Neural crest cell (in vitro differentiated cells): ENCODE data around the gene SPHK2. TPM values are rescaled to one million over a fixed set of nuclear protein-coding genes. Genes with fewer than 3 reads are reported as not detected.
A peak's percentile ranks its signal among the peaks of the same experiment; 100 is the strongest.

Source experiments
- DNase-seq: peaks from one replicate; pipeline ENCODE4 v3.0.0; 2021; ENCODE audit warnings: low read depth, mixed read lengths, low spot score
- H3K27ac Mint-ChIP-seq: one replicate; pipeline ENCODE4 v1.8.0; 2021; ENCODE audit warnings: mild to moderate bottlenecking, mixed read lengths; ENCODE audit not compliant: unreplicated experiment
- H3K27me3 Mint-ChIP-seq: 2 replicates; pipeline ENCODE4 v1.8.0; 2021; ENCODE audit warnings: low read depth, mild to moderate bottlenecking, mixed read lengths
- H3K36me3 Mint-ChIP-seq: 2 replicates; pipeline ENCODE4 v1.8.0; 2021; ENCODE audit warnings: low read depth, mild to moderate bottlenecking, mixed read lengths
- H3K4me1 Mint-ChIP-seq: 2 replicates; pipeline ENCODE4 v1.8.0; 2021; ENCODE audit warnings: mixed read lengths
- H3K4me3 Mint-ChIP-seq: one replicate; pipeline ENCODE4 v1.8.0; 2021; ENCODE audit warnings: mild to moderate bottlenecking, mixed read lengths
- H3K9me3 Mint-ChIP-seq: 2 replicates; pipeline ENCODE4 v1.8.0; 2021; ENCODE audit warnings: mixed read lengths
- total RNA-seq: library from RNA; stranded (reverse); gene quantifications from 2 replicates; pipeline ENCODE4 v1.2.1, GENCODE V29; 2021
- TF ChIP-seq, protein P1 (sequence below): fragments of 200-600 bp; sonication (generic); conservative IDR thresholded peaks from 2 replicates; pipeline ENCODE4 v1.5.0; 2021; ENCODE audit warnings: antibody characterized with exemption, mild to moderate bottlenecking

The SPHK2 gene
- total RNA-seq, 1 donor from 2014 or later, result 50.3 TPM

GRCh38 chr19:48632692-48633147, 13.4 kb downstream of the SPHK2 start:
- H3K4me3 Mint-ChIP-seq, result peak overlapping the region; percentile 65
- no peaks in the 10 kb centered on the region for H3K9me3 Mint-ChIP-seq
- H3K27ac Mint-ChIP-seq, result no peak overlapping the region
- no peak for DNase-seq
- TF ChIP-seq, protein P1, sequence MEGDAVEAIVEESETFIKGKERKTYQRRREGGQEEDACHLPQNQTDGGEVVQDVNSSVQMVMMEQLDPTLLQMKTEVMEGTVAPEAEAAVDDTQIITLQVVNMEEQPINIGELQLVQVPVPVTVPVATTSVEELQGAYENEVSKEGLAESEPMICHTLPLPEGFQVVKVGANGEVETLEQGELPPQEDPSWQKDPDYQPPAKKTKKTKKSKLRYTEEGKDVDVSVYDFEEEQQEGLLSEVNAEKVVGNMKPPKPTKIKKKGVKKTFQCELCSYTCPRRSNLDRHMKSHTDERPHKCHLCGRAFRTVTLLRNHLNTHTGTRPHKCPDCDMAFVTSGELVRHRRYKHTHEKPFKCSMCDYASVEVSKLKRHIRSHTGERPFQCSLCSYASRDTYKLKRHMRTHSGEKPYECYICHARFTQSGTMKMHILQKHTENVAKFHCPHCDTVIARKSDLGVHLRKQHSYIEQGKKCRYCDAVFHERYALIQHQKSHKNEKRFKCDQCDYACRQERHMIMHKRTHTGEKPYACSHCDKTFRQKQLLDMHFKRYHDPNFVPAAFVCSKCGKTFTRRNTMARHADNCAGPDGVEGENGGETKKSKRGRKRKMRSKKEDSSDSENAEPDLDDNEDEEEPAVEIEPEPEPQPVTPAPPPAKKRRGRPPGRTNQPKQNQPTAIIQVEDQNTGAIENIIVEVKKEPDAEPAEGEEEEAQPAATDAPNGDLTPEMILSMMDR, result no peak
- H3K36me3 Mint-ChIP-seq, result no peaks in the 10 kb centered on the region
- peaks cover 44% of the 10 kb centered on the region for H3K4me1 Mint-ChIP-seq
- H3K27me3 Mint-ChIP-seq, result peaks cover 43% of the 10 kb centered on the region

DNA sequence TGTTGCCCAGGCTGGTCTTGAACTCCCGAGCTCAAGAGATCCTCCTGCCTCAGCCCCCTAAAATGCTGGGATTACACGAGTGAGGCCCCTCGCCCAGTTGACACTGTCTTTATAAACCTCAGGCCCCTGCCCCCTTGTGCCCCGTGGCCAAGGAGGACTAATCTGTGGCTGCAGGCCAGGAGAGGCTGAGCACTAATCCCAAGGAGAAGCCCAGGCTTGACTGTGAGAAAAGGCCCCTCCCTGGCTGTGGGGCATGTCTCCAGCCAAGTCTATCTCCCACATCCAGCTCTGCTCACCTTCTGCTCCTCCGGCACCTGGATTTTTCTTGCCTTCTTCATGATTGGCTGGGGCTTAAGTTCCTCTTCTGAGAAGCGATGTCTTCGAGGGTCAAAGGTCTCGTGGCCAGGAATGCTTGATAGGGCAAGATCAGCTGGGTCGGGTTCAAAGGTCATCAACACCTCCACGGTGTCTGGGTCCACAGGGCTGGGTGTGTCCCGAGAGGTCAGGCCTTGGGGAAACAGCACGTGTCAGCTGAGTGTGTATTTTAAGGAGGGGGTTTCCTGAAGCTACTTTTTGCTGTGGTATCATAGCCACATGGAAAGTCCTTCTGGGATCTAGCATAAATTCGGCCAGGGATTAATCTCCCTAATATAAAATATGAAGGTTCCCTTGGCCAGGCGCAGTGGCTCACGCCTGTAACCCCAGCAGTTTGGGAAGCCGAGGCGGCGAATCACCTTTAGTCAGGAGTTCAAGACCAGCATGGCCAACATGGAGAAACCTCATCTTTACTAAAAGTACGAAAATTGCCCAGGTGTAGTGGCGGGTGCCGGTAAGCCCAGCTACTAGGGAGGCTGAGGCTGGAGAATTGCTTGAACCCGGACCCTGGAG, 14.1 kb downstream of the SPHK2 start:
- peaks cover 2% of the 10 kb centered on the region for H3K9me3 Mint-ChIP-seq
- H3K27me3 Mint-ChIP-seq, result peaks cover 47% of the 10 kb centered on the region
- TF ChIP-seq, protein P1, result no peak
- peaks cover 50% of the 10 kb centered on the region for H3K4me1 Mint-ChIP-seq
- H3K27ac Mint-ChIP-seq, result no peak overlapping the region
- H3K4me3 Mint-ChIP-seq, result no peak overlapping the region
- no peak for DNase-seq
- peaks cover 1% of the 10 kb centered on the region for H3K36me3 Mint-ChIP-seq

GRCh38 chr19:48634036-48634342, 14.7 kb downstream of the SPHK2 start:
- peaks cover 56% of the 10 kb centered on the region for H3K4me1 Mint-ChIP-seq
- TF ChIP-seq, protein P1, result no peak
- peaks cover 4% of the 10 kb centered on the region for H3K9me3 Mint-ChIP-seq
- H3K36me3 Mint-ChIP-seq, result peaks cover 2% of the 10 kb centered on the region
- DNase-seq, result no peak
- peak overlapping the region; percentile 74 for H3K4me3 Mint-ChIP-seq
- H3K27ac Mint-ChIP-seq, result no peak overlapping the region
- peaks cover 47% of the 10 kb centered on the region for H3K27me3 Mint-ChIP-seq

DNA sequence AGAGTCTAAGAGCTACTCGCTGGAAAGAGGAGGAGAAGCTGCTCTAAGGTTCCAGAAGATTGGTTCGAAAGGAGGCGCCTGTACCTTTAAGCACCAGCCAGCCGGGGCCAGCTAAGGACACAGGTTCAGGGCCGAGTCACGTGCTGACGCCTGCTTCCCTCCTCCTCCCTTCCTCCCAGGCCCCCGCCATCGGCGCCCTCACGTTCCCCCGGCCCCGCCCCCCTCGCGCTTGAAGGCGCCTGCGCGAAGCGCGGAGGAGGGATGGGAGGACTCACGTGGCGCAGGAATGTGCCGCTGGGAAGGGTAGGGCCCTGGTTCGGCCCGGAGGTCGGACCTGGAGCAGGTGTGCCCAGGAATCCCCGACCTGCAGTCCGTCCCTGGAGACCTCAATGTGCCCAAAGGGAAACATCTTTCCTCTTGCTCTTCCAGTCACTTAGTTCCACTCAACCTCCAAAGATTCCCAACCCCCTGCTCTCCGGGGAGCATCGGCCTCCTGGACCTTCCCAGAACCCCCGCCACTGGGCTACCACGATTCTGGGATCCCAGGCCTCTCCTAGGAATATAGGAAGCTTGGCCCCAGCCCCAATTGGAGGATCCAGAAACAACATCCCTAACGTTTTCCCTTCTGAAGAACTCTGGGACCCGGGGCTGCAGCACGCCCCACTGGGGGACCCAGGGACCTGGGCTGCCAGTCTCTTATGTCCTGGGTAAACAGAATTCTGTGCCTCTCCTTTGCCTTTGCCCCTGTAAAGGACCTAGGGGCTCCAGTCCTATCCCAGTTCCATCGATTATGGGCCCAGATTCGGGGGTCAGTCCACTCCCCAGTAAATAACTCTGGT, 15.3 kb downstream of the SPHK2 start:
- peaks cover 57% of the 10 kb centered on the region for H3K4me1 Mint-ChIP-seq
- peak overlapping the region; percentile 74 for H3K4me3 Mint-ChIP-seq
- peaks cover 50% of the 10 kb centered on the region for H3K27me3 Mint-ChIP-seq
- TF ChIP-seq, protein P1, result no peak
- DNase-seq, result peak; percentile 83
- H3K9me3 Mint-ChIP-seq, result peaks cover 4% of the 10 kb centered on the region
- H3K27ac Mint-ChIP-seq, result no peak overlapping the region
- peaks cover 2% of the 10 kb centered on the region for H3K36me3 Mint-ChIP-seq

GRCh38 chr19:48635263-48635965, 16.1 kb downstream of the SPHK2 start:
- peak overlapping the region; percentile 74 for H3K4me3 Mint-ChIP-seq
- peaks cover 4% of the 10 kb centered on the region for H3K9me3 Mint-ChIP-seq

More at GRCh38 chr19:48635263-48635965, 16.1 kb downstream of the SPHK2 start:
- DNase-seq, result no peak
- TF ChIP-seq, protein P1, result no peak
- Mint-ChIP-seq H3K27ac (no peak overlapping the region), H3K4me1 (peaks cover 49% of the 10 kb centered on the region), H3K27me3 (peaks cover 51% of the 10 kb centered on the region), H3K36me3 (peaks cover 2% of the 10 kb centered on the region)
